Stimulated activated CD4-positive, alpha-beta T cell treated with anti-CD3 and anti-CD28 coated beads, Interleukin-4, amount 100 ng/mL, for 24 hours (primary cell): ENCODE results near the gene CNTNAP1.
"Not testable (repeated sequence)": the region's sequence is repeated elsewhere in the genome, so short reads cannot be mapped to it uniquely, and the experiment has no call there.

ENCODE experiments used
- DNase-seq: peaks from one replicate; pipeline ENCODE4 v3.0.0-alpha.2; 2020

CNTNAP1 gene

DNA sequence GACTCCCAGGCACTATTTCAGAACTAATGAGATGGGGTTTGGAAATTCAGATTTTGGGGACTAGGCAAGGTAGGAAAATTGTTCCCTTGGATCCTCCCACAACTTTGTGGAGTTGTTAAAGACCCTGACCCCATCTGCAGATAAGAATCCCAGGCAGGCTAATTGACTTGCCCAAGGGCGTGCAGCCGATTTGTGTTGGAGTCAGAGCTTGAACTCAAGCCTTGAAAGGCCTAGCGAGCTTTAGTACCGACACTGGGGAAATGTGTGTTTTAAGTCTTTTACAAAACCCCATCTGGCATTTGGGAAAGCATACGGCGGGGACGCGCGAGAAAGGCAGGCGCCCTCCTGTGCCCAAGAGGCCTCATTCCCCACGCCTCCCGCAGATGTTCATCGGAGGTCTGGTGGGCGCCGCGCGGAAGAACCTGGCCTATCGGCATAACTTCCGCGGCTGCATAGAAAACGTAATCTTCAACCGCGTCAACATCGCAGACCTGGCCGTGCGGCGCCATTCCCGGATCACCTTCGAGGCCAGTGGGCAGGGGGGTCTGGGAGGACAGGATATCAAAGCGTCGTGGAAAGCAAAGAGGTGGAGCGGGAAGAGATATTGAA, 4.3 kb downstream of the CNTNAP1 start:
- DNase-seq = no peak

DNA sequence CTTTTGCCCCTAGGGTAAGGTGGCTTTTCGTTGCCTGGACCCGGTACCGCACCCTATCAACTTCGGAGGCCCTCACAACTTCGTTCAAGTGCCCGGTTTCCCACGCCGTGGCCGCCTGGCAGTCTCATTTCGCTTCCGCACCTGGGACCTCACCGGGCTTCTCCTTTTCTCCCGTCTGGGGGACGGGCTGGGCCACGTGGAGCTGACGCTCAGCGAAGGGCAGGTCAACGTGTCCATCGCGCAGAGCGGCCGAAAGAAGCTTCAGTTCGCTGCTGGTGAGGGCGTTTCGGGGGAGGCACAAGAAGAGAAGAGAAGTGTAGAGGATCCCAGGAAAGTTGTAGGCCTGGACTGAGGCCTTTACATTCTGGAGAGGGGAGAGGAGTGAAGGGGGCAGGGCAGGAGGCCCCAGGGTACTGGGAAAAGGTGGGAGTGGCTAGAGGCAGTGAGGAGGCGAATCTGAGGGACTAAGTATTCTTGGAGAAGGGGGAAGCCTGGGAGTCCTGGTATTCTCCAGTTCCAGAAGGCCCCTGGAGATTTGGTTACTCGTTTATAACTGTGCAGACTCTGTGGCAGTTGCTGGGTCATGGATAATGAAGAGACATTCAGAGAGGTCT, 5.5 kb downstream of the CNTNAP1 start:
- DNase-seq = no peak

DNA sequence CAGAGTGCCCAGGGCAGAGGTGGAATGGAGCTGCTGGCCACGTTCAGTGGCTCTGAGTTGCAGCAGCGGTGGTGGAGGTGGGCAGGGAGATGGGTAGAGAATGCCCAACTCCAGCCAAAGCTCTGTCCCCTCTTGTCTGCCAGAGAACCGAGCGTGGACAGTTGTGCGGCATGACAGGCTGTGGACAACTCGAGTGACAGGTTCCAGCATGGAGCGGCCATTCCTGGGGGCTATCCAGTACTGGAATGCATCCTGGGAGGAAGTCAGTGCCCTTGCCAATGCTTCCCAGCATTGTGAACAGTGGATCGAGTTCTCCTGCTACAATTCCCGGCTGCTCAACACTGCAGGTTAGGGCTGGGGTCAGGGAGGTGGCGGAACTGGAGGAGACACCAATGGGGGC, 8.3 kb downstream of the CNTNAP1 start:
- no peak for DNase-seq

DNA sequence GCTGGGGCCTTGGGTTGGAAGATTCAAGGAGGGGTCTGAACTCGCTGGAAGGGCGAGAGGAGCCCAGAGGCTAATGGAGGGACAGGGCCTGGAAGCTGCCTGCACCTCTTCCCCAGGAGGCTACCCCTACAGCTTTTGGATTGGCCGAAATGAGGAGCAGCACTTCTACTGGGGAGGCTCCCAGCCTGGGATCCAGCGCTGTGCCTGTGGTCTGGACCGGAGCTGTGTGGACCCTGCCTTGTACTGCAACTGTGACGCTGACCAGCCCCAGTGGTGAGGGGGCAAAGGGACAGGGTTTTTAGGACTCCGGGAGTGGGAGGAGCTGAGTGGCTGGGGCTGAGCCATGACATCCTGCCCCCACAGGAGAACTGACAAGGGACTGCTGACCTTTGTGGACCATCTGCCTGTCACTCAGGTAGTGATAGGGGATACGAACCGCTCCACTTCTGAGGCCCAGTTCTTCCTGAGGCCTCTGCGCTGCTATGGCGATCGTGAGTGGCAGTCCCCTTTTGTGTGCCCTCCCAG, 8.8 kb downstream of the CNTNAP1 start:
- DNase-seq = no peak

DNA sequence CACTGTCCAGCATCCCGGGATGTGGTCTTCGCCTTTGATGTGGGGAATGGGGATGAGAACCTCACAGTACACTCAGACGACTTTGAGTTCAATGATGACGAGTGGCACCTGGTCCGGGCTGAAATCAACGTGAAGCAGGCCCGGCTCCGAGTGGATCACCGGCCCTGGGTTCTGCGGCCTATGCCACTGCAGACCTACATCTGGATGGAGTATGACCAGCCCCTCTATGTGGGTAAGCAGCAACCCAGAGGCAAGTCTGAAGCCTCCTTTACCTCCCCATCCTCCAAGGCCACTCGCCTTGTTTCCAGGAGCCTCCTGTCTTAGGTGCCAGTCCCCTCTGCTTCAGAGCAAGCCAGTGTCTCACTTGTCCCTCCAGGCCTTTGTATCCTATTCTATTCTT, 10.2 kb downstream of the CNTNAP1 start:
- no peak for DNase-seq

DNA sequence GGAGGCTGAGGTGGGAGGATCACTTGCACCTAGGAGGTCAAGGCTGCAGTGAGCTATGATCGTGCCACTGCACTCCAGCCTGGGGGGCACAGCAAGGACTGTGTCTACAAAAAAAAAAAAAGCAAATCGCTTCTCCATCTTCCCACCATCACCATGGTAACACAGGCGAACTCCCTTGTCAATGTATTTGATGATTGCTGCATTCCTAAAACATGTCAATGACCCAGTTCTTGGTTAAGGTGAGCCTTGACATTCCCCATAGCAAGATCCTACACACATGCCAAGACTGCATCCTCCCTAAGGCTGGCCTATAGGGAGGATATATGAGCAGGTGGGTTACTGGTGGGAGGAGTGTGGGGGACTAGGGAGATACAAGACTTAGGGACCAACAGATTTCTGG, 12.2 kb downstream of the CNTNAP1 start:
- DNase-seq = no peak

DNA sequence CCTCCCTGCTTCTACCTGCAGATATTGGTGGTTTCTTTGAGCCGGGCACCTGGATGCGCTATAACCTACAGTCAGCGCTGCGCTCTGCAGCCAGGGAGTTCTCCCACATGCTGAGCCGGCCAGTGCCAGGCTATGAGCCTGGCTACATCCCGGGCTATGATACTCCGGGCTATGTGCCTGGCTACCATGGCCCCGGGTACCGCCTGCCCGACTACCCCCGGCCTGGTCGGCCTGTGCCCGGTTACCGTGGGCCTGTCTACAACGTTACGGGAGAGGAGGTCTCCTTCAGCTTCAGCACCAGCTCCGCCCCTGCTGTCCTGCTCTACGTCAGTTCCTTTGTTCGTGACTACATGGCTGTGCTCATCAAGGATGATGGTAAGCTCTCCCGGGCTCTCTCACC, 13.2 kb downstream of the CNTNAP1 start:
- no peak for DNase-seq

DNA sequence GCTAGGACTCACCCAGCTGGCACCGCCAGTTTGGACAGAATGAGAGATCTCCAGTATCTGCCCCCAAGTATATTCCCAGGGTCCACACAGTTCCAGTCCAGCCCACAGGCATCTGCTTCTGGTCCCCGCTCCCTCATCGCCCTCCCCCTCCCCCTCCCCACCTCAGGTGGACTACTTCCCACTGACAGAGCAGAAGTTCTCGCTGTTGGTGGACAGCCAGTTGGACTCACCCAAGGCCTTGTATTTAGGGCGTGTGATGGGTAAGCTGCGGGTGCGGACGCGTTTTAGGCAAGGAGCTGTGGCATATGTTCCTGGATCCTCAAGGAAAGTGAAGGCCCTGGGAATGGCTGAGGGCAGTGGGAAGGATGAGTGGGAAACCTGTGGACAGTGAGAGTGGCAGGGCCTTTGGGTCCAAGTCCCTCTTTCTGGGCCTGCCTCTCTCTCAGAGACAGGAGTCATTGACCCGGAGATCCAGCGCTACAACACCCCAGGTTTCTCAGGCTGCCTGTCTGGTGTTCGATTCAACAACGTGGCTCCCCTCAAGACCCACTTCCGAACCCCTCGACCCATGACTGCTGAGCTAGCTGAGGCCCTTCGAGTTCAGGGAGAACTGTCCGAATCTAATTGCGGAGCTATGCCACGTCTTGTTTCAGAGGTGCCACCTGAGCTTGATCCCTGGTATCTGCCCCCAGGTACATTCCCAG, 14.9 kb downstream of the CNTNAP1 start:
- DNase-seq = no peak

DNA sequence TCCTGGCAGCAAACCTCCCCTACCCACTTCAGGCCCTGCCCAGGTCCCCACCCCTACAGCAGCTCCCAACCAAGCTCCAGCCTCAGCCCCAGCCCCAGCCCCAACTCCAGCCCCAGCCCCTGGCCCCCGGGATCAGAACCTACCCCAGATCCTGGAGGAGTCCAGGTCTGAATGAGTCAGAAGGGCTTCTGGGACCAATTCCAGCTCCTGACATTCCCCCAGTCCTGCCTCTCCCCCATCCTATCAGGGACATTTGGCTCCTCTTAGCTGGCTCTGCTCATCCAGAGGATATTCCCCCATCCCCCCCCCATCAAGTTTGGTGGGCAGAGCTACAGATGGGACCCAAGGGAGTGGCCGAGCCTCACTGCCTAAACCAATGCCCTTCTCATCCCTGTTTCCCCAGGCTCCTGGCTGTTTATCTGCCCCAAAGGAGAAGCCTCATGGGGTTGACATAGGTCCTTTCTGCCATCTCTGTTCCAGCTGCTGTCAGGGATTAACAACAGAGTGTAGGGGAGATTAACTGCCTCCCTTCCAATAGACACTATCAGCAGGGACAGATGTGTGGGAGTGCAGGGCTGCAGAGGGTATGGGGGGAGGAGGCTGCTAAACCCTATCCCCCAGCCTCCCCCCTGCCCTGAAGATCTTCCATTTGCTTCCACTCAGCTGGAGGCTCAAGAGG, 16.5 kb downstream of the CNTNAP1 start:
- no peak for DNase-seq

DNA sequence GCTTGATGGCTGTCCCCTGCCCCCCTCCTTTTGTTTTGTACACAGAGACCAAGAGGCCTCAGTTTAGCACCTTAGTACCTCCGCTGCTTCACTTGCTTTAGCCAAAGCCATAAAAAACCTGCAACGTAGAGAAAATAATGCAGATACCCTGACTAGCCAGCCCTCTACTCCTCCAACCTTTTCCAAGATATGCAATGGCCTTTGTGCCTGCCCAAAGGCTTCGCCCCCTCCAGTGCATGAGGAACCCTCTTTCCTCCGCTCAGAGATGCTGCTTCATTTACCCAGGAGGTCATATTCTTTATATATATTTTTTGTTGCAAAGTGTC, 17.0 kb downstream of the CNTNAP1 start:
- DNase-seq = no peak

DNA sequence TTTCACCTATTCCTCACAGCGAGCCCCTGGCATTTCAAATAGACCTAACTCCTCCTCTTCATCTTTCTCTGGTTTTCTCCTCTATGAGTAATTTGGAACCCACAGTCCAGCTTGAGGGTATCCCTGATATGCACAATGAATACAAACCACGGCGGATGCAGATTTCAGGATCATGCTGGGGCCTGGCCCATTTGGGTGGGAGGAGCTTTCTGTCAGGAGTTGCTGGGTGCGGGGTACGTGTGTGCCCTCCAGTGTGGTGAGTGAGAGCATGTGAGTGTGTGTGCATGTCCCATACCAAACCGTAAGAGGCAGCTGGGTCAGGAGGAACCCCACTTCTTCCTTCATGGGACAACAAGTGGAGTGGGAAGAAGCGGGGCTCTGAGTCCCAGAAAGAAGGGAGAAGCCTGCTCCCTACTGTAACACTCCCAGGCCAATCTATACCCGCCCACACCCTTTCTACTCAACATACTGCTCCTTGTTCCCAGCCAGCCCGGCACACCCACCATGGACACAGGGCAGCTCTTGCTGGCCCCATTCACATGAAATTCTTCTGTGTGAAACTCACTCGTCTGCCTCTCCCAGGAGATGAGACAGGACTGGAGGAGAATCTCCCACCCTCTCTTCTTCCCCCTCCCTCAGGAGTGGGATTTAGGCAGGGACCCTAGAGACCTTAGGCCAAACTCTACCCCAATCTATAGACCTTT, 18.4 kb downstream of the CNTNAP1 start:
- no peak for DNase-seq

DNA sequence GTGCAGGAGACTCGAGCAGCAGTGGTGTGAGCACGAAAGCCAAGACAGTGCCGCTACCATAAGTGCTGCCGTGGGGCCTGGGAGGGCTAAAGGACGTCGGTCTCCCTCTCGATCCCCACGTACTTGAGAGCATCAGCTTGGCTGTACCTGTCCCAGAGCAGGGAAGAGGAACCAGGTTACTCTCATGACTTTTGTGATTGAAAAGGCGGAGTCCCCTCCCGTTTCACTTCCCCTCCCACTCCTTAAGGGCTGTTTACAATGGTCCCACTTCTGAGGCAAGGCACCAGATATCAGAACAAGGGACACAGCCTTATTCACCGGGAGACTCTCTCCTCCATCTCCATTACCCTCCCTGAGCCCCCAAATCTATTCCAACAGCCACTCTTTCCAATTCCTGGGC, 20.1 kb downstream of the CNTNAP1 start:
- DNase-seq = no peak

DNA sequence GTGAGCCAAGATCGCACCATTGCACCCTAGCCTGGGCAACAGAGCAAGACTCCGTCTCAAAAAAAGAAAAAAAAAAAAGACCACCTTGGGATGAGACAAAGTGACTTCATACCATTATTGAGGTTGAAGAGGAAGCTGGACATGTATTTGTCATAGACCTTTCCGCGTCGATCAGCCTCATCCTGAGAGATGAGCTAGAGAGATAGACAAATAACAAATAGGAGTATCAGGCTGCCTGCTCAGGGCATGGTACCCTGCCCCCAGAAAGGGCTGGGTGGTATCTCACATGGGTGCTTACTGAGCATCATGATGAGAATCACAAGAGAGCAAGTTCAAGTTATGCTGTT, 22.1 kb downstream of the CNTNAP1 start:
- no peak for DNase-seq

DNA sequence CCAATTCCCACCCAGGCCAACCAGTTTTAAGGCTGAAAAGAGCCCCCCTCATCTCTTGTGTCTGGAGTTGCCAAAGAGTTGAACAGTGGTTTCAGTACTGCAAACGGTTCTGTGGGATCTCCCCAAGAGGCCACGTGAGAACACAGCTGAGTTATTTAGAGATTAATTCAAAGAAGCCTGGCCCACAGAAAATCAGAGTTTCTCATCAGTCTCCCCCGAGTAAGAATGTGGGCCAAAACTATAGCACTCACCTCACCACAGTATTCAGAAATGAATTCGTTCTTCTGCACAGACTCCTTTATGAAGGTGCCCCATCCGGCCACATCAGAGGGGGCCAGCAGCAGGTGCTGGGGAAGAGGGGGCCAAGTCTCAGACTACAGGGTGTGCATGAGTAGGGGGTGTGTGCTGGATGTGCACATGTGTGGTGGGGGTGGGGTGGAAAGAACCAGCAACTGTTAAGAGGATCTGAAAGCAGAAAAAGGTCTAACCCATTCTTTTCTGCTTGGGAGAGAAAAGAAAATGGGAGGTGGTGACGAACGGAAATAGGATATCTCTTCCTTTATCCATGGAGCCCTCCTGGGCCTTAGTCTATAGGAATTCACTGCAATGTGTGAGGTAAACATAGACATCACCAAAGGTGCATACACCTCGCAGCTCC, 22.6 kb downstream of the CNTNAP1 start:
- DNase-seq = peak; percentile 18

DNA sequence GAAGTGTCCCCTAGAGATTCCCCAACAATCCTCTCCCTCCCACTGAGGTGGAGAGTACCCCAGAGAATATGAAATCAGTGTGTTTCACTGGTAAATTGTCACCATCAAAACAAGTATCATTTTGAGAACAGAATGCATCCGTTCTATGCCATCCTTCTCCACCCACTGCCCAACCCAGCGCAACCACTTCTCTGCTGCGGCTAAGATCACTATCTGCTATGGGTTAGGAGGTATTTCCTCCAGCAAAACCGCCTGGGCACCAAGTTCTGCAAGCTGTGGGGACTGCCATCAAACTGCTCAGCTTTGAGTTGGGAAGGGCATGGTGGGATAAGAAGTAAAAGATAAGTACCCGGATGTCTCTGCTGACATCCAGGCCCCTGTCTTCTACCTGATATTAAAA, 24.4 kb downstream of the CNTNAP1 start:
- DNase-seq = peak; percentile 52

DNA sequence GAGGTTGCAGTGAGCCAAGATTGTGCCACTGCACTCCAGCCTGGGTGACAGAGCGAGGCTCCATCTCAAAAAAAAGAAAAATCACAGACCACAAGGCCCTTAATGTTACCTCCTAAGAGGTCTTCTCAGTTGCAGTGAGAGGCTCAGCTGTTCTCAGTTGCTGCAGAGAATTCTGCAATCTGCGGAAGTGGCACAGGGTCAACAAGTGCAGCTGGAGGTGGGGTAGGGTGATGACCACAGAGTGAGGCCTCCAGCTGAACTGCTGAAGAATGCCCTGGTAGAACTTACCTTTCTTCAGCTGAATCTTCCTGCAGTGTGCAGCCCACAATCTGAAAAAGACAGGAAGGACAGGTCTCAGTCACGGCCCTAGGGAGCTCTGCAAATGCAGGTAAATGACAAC, 26.3 kb downstream of the CNTNAP1 start:
- no peak for DNase-seq

DNA sequence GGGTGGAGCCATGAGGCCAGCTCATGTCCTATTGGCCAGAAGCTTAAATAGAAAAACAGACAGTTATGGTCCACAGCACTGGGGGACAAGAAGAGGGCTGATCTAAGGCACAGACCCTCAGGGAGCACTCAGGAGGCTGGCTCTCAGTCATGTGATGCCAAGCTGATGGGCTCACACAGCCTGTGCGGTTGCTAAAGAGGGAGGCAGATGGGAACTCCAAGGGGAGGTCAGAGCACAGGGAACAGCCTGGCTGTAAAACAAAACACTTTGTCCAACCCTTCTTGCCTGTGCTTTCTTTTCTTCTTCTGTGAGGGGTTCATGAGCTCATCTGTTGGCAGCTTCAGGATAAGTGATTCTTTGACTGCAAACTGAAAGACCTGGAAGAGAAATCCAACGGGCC, 27.2 kb downstream of the CNTNAP1 start:
- no peak for DNase-seq

DNA sequence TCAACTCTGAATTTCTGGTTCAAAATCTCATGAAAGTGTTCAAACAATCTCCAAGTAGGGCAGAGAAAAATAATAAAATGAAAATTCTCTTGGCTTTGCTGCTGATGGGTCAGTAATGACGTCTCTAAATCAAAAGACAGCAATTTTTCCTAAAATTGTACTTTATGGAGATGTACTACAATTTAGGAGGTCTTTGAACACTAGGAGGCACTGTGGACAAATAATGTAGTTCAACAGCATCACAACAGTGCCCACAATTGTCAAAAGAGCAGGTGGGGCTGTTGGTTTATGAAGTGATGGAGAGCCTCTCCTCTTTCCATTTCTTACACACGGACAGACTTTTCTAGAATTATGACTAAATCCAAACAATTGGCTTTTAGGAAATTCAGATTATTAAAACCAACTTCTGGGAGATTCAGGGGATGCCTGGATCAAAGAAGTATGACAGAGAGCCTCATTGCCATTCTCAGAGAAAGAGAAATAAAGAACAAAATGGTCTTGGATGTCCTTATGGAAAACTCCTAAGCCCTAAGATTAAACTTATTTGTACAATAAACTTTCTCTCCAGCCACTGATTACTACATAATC, 38.8 kb downstream of the CNTNAP1 start:
- peak; percentile 44 for DNase-seq

DNA sequence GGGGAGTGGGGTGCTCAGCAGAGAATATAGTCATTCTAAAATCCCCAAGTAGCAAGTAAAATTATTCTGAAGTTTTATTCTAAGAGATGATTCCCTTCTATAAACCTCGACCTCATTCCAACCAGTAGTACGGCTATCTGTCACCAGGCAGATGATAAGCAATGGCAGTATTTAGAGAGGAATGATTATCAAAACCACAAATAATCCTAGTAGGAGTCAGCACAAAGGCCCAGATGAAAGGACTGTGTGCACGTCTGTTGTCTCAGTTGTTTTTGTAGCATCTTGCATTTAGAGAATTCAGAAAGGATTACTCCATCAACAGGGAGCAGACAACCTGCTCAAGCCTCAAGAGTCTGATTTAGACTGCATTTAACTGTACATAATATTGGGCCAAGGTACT, 41.3 kb downstream of the CNTNAP1 start:
- DNase-seq = no peak

DNA sequence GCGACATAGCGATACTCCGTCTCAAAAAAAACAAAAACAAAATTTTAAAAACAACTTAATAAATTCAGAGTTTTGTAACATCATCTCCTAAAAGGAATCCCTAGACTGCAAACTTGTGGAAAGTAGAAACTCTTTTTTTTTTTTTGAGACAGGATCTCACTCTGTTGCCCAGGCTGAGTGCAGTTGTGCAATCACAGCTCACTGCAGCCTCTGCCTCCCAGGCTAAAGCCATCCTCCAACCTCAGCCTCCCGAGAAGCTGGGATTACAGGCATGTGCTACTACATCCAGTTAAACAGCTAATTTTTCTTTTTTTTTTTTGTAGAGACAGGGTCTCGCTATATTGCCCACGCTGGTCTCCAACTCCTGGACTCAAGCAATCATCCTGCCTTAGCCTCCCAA, 42.8 kb downstream of the CNTNAP1 start:
- no peak for DNase-seq

DNA sequence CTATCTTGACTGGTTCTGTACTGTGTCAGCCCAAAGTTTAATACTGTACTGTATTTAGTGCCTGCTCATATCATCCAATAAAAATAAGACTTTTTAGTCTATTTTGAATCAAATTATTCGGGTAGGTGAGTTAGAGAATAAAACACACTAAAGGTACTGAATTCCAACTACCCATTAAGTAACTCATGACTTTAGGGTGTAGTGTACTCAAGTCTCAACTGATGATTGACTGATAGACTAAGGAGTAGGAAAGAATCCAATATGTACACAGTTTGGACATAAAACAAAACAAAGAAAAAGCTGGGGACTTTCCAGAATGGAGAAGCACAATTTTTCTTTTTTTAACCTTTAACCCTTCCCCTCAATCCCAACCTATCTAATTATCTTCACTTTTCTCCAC, 58.4 kb downstream of the CNTNAP1 start:
- no peak for DNase-seq

DNA sequence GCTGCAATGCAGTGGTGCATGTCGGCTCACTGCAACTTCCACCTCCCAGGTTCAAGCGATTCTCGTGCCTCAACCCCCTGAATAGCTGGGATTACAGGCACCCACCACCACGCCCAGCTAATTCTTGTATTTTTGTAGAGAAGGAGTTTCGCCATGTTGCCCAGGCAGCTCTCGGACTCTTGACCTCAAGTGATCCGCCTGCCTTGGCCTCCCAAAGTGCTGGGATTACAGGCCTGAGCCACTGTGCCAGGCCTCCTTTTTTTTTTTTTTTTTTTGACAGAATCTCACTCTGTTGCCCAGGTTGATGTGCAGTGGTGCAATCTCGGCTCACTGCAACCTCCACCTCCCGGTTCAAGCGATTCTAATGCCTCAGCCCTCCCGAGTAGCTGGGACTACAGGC, 60.6 kb downstream of the CNTNAP1 start:
- DNase-seq = not testable (repeated sequence)
